Measurements from ENCODE around the gene ADARB2. TPM values are rescaled to one million over a fixed set of nuclear protein-coding genes. Genes with fewer than 3 reads are reported as not detected.

ADARB2 gene
- polyA plus RNA-seq, 1 of the 3 experiments (the other 2 are of a cell fraction), result not detected

- CTCF ChIA-PET, result no interaction called here
- no peaks in the 10 kb centered on the region for H3K9me3 ChIP-seq
Measured at GRCh38 chr10:1454428-1454827, 282.9 kb downstream of the ADARB2 start.

More at GRCh38 chr10:1454428-1454827, 282.9 kb downstream of the ADARB2 start:
- H3K4me1 ChIP-seq (ENCODE audit: control insufficient read depth in 1 of 2, insufficient read depth in 2 of 2, low read depth in 1 of 2, low read length in 1 of 2), result peaks cover 0 to 19% of the 10 kb centered on the region in 2 experiments; a peak in 1 of 4 replicates
- no peaks in the 10 kb centered on the region for H3F3A ChIP-seq (replicated peaks; ENCODE audit: insufficient read depth)
- no peaks in the 10 kb centered on the region for H3K79me2 ChIP-seq (ENCODE audit: insufficient read depth)
- H3K9ac ChIP-seq, result no peak overlapping the region
- WGBS (ENCODE audit: low lambda C conversion rate), result 47% methylated on average over 6 of the region's 6 CpGs
- POLR2A ChIA-PET, result no interaction called here
- no peak overlapping the region for H3K4me3 ChIP-seq (ENCODE audit: low read depth in 2 of 2, low read length in 1 of 2)
- H3K9me2 ChIP-seq, result no peaks in the 10 kb centered on the region
- no peak overlapping the region for H3K4me2 ChIP-seq
- H4K20me1 ChIP-seq (ENCODE audit: insufficient read depth), result no peaks in the 10 kb centered on the region
- no peaks in the 10 kb centered on the region for H3K27me3 ChIP-seq (ENCODE audit: insufficient read depth)
- H3K27ac ChIP-seq (ENCODE audit: low read depth in 2 of 2, low read length in 1 of 2), result no peak overlapping the region
- DNase-seq, result no peak
- no peaks in the 10 kb centered on the region for H3K36me3 ChIP-seq (replicated peaks in 1 of 2; ENCODE audit: control insufficient read depth in 1 of 2, insufficient read depth in 2 of 2, low read length in 1 of 2)
- no peak overlapping the region for H2AFZ ChIP-seq (ENCODE audit: low read depth)
- TF ChIP-seq TCF12 (IDR thresholded peaks at IDR 0.05) (no peak), PBX3 (IDR thresholded peaks at IDR 0.05) (no peak), FOXJ3 (CRISPR knock-in tag; IDR thresholded peaks at IDR 0.05) (no peak), NFIC (IDR thresholded peaks at IDR 0.05; ENCODE audit: borderline replicate concordance) (no peak), YY1 (IDR thresholded peaks at IDR 0.05; ENCODE audit: low read depth) (no peak), FOSL2 (IDR thresholded peaks at IDR 0.05; ENCODE audit: borderline replicate concordance, low read depth) (no peak), NRF1 (IDR thresholded peaks at IDR 0.05; ENCODE audit: low read depth, low read length) (no peak), MEF2A (IDR thresholded peaks at IDR 0.05; ENCODE audit: borderline replicate concordance, low read depth) (no peak), REST (IDR thresholded peaks at IDR 0.05; ENCODE audit: low read depth, low read length) (no peak), USF1 (IDR thresholded peaks at IDR 0.05; ENCODE audit: borderline replicate concordance, low read depth) (no peak), JUND (IDR thresholded peaks at IDR 0.05) (no peak), RFX5 (IDR thresholded peaks at IDR 0.05; ENCODE audit: low read length) (no peak)
